Ishikawa (cell line): Measurements from ENCODE around the gene C10orf62.

ENCODE experiments used
- CEBPB ChIP-seq: IDR thresholded peaks from 2 replicates; pipeline ENCODE4 v1.6.1; 2012
- MAX ChIP-seq: IDR thresholded peaks from 2 replicates; pipeline ENCODE4 v1.6.1; 2012
- RAD21 ChIP-seq: IDR thresholded peaks from 2 replicates; pipeline ENCODE4 v1.6.1; 2012; ENCODE audit warnings: low read depth
- TEAD4 ChIP-seq: IDR thresholded peaks from 2 replicates; pipeline ENCODE4 v1.6.1; 2012
- YY1 ChIP-seq: IDR thresholded peaks from 2 replicates; pipeline ENCODE4 v1.6.1; 2012; ENCODE audit warnings: low read depth
- ZBTB7A ChIP-seq: IDR thresholded peaks from 2 replicates; pipeline ENCODE4 v1.6.1; 2012; ENCODE audit warnings: low read depth
- TF ChIP-seq, protein P1 (sequence below): IDR thresholded peaks from 2 replicates; pipeline ENCODE4 v1.6.1; 2012; ENCODE audit warnings: low read depth, mild to moderate bottlenecking

GRCh38 chr10:97593421-97593820, 3.9 kb downstream of the C10orf62 start:
- TF ChIP-seq, protein P1, sequence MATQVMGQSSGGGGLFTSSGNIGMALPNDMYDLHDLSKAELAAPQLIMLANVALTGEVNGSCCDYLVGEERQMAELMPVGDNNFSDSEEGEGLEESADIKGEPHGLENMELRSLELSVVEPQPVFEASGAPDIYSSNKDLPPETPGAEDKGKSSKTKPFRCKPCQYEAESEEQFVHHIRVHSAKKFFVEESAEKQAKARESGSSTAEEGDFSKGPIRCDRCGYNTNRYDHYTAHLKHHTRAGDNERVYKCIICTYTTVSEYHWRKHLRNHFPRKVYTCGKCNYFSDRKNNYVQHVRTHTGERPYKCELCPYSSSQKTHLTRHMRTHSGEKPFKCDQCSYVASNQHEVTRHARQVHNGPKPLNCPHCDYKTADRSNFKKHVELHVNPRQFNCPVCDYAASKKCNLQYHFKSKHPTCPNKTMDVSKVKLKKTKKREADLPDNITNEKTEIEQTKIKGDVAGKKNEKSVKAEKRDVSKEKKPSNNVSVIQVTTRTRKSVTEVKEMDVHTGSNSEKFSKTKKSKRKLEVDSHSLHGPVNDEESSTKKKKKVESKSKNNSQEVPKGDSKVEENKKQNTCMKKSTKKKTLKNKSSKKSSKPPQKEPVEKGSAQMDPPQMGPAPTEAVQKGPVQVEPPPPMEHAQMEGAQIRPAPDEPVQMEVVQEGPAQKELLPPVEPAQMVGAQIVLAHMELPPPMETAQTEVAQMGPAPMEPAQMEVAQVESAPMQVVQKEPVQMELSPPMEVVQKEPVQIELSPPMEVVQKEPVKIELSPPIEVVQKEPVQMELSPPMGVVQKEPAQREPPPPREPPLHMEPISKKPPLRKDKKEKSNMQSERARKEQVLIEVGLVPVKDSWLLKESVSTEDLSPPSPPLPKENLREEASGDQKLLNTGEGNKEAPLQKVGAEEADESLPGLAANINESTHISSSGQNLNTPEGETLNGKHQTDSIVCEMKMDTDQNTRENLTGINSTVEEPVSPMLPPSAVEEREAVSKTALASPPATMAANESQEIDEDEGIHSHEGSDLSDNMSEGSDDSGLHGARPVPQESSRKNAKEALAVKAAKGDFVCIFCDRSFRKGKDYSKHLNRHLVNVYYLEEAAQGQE = no peak
- TF ChIP-seq TEAD4 (no peak), ZBTB7A (no peak), CEBPB (no peak), MAX (no peak), YY1 (no peak), RAD21 (no peak)
